Activated T-cell treated with anti-CD3 and anti-CD28 coated beads, Interleukin-2, amount 50 U/mL, for 48 hours (primary cell): ENCODE results near the gene GRK1.
A peak's percentile ranks its signal among the peaks of the same experiment; 100 is the strongest.

ENCODE experiments used
- DNase-seq, 2 experiments: peaks; one replicate each; pipeline ENCODE4 v3.0.0-alpha.2; 2020

GRK1 gene

GRCh38 chr13:113651511-113652403, 15.3 kb upstream of the GRK1 start:
- no peak for DNase-seq

GRCh38 chr13:113652404-113653263, 14.4 kb upstream of the GRK1 start:
- DNase-seq, result no peak

- DNase-seq, result peak in 1 of 2 experiments; percentile 29
Measured at GRCh38 chr13:113653264-113654174, 13.5 kb upstream of the GRK1 start.

GRCh38 chr13:113654175-113654560, 12.9 kb upstream of the GRK1 start:
- no peak for DNase-seq

- no peak for DNase-seq
Measured at GRCh38 chr13:113654591-113655345, 12.3 kb upstream of the GRK1 start.

GRCh38 chr13:113655346-113656002, 11.5 kb upstream of the GRK1 start:
- no peak for DNase-seq

GRCh38 chr13:113656003-113656588, 10.9 kb upstream of the GRK1 start:
- DNase-seq, result no peak

GRCh38 chr13:113656831-113657671, 10.0 kb upstream of the GRK1 start:
- no peak for DNase-seq

- DNase-seq, result no peak
Measured at GRCh38 chr13:113657851-113658741, 8.9 kb upstream of the GRK1 start, which contains the start of gene ATP4B. ATP4B (minus strand) TSS chr13:113658198; CDS start chr13:113658144, 54 bp downstream.

GRCh38 chr13:113658836-113659235, 8.2 kb upstream of the GRK1 start:
- no peak for DNase-seq

GRCh38 chr13:113659337-113659736, 7.7 kb upstream of the GRK1 start:
- no peak for DNase-seq

GRCh38 chr13:113660066-113660465, 7.0 kb upstream of the GRK1 start:
- no peak for DNase-seq

GRCh38 chr13:113661509-113661908, 5.5 kb upstream of the GRK1 start:
- no peak for DNase-seq

GRCh38 chr13:113663934-113664333, 3.1 kb upstream of the GRK1 start:
- no peak for DNase-seq

- no peak for DNase-seq
Measured at GRCh38 chr13:113664751-113665596, 2.0 kb upstream of the GRK1 start.

GRCh38 chr13:113665597-113666328, 1.3 kb upstream of the GRK1 start:
- no peak for DNase-seq

GRCh38 chr13:113666329-113666670, 719 bp upstream of the GRK1 start:
- DNase-seq, result no peak
